ENCODE data around the gene SART1. TPM values are rescaled to one million over a fixed set of nuclear protein-coding genes. Genes with fewer than 3 reads are reported as not detected.
"Not testable (repeated sequence)": the region's sequence is repeated elsewhere in the genome, so short reads cannot be mapped to it uniquely, and the experiment has no call there.

The SART1 gene
- total RNA-seq, 4 donors from 2014 or later: 27.6 to 35.0 (median 33.1) TPM

DNA sequence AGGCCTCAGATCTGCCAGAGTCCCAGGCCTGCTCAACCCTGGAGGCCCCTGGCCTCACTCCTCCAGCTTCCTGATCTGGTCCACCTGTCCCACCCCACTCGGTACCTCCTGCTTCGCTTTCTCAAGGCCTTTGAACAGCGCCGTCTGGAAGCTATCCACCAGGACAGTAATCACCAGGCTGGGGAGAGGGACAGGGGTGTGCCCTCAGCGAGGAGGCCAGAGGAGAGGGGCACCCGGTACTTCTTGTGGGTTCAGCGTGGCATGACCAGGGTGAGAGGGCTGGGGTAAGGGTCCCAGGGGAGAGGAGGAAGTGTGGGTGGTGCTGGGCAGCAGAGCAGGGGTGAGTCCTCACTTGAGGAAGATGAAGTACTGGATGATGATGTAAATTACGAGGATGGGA lies 58.7 kb downstream of the SART1 start:
- Histone ChIP-seq H3K36me3 (no peaks in the 10 kb centered on the region), H3K4me1 (peaks cover 8 to 21% (median 9%) of the 10 kb centered on the region in 3 donors), H3K27me3 (peaks cover 0 to 16% (median 0%) of the 10 kb centered on the region in 4 donors), H3K9me3 (no peaks in the 10 kb centered on the region), H3K4me3 (no peak overlapping the region), H3K27ac (no peak overlapping the region)
- DNase-seq: no peak
- WGBS, 2 donors: 0 to 64% methylated on average over 1 to 4 of the region's 8 CpGs
- intact Hi-C loops (cut with DNase I): no loop called here
- TF ChIP-seq, protein P1, sequence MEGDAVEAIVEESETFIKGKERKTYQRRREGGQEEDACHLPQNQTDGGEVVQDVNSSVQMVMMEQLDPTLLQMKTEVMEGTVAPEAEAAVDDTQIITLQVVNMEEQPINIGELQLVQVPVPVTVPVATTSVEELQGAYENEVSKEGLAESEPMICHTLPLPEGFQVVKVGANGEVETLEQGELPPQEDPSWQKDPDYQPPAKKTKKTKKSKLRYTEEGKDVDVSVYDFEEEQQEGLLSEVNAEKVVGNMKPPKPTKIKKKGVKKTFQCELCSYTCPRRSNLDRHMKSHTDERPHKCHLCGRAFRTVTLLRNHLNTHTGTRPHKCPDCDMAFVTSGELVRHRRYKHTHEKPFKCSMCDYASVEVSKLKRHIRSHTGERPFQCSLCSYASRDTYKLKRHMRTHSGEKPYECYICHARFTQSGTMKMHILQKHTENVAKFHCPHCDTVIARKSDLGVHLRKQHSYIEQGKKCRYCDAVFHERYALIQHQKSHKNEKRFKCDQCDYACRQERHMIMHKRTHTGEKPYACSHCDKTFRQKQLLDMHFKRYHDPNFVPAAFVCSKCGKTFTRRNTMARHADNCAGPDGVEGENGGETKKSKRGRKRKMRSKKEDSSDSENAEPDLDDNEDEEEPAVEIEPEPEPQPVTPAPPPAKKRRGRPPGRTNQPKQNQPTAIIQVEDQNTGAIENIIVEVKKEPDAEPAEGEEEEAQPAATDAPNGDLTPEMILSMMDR (IDR thresholded peaks at IDR 0.05): no peak
- TF ChIP-seq POLR2A (IDR thresholded peaks at IDR 0.05): no peak

- Histone ChIP-seq H3K9me3 (no peaks in the 10 kb centered on the region), H3K36me3 (no peaks in the 10 kb centered on the region), H3K27me3 (peaks cover 0 to 16% (median 0%) of the 10 kb centered on the region in 4 donors), H3K4me3 (no peak overlapping the region), H3K4me1 (peaks cover 8 to 21% (median 9%) of the 10 kb centered on the region in 3 donors), H3K27ac (no peak overlapping the region)
- DNase-seq: no peak
- intact Hi-C loops (cut with DNase I): no loop called here
- WGBS, 2 donors: 72 to 77% methylated on average over 5 to 11 of the region's 25 CpGs
- no peak for TF ChIP-seq POLR2A (IDR thresholded peaks at IDR 0.05)
- TF ChIP-seq, protein P1 (IDR thresholded peaks at IDR 0.05): no peak
These were observed 59.3 kb downstream of the SART1 start for GRCh38 chr11:66020618-66021357.

GRCh38 chr11:66022401-66023185 lies 61.1 kb downstream of the SART1 start:
- Histone ChIP-seq H3K27me3 (peaks cover 0 to 16% (median 0%) of the 10 kb centered on the region in 4 donors), H3K27ac (no peak overlapping the region), H3K36me3 (no peaks in the 10 kb centered on the region), H3K4me3 (peak overlapping the region in 2 of 4 donors; percentile 0 to 48), H3K9me3 (no peaks in the 10 kb centered on the region), H3K4me1 (peaks cover 8 to 21% (median 9%) of the 10 kb centered on the region in 3 donors)
- WGBS, 2 donors: 23 to 57% methylated on average over 12 to 20 of the region's 46 CpGs
- intact Hi-C loops (cut with DNase I): no loop called here
- TF ChIP-seq, protein P1 (IDR thresholded peaks at IDR 0.05): peak; percentile 90 to 98 (median 95)
- TF ChIP-seq POLR2A (IDR thresholded peaks at IDR 0.05): no peak
- no peak for DNase-seq

DNA sequence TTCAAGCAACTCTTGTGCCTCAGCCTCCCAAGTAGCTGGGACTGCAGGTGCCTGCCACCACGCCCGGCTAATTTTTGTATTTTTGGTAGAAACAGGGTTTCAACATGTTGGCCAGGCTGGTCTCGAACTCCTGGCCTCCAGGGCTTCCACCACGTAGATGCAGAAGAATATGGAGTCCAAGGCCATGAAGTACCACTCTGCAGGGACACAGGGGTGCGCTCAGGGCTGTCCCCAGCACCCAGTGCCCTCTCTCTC lies 61.6 kb downstream of the SART1 start:
- DNase-seq; H3K4me3 ChIP-seq; H3K27ac ChIP-seq; H3K9me3 ChIP-seq; intact Hi-C loops (cut with DNase I); H3K36me3 ChIP-seq: not testable (repeated sequence)
- peaks cover 8 to 21% (median 9%) of the 10 kb centered on the region in 3 donors for H3K4me1 ChIP-seq
- H3K27me3 ChIP-seq: peaks cover 0 to 16% (median 0%) of the 10 kb centered on the region in 4 donors
- 76 to 90% methylated on average over 1 to 2 of the region's 5 CpGs for WGBS, 2 donors

DNA sequence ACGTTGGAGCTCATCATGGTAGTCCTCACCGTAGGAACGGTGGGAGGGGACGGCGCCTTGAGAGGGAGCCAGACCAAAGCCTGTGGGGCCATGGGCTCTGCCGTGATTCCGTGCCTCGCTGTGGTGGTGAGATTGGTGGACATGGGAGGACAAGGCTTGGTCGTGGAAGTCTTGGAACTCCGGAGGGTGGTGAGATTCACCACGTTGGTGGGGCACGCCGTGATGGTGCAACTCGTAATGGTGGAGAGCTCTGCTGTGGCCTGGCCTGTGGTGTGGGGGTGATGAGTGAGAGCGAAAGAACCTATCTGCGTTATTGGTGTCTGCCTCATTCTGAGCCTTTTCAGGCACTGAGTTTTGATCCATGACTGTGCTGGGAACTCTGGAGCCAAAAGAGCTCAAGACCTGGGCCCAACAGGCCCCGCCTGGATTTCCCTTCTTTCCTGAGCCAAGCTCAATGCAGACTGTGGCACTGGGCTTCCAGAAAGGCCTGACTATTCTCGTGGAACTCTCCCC lies 64.5 kb downstream of the SART1 start, which contains the start of gene CATSPER1:
Gene CATSPER1, minus strand, starts transcription at position 463 of the 513 bp plus-strand sequence. Its CDS starts 100 bp downstream, at position 363.
- H3K27me3 ChIP-seq: peaks cover 0 to 16% (median 0%) of the 10 kb centered on the region in 4 donors
- DNase-seq: no peak
- peaks cover 8 to 17% (median 9%) of the 10 kb centered on the region in 3 donors for H3K4me1 ChIP-seq
- 85 to 91% methylated on average over 14 to 17 of the region's 18 CpGs for WGBS, 2 donors
- no peak within 1 kb of the TSS for H3K4me3 ChIP-seq
- intact Hi-C loops (cut with DNase I): no loop called here
- TF ChIP-seq, protein P1 (IDR thresholded peaks at IDR 0.05): no peak
- no peaks in the 10 kb centered on the region for H3K36me3 ChIP-seq
- H3K27ac ChIP-seq: no peak within 1 kb of the TSS
- H3K9me3 ChIP-seq: no peaks in the 10 kb centered on the region

Other genes starting within 250 kb of the SART1 start
- 10 to 100 TPM; 38.2 to 64.7 (median 51.1) TPM for gene KAT5, start 249.5 kb upstream of the SART1 start, total RNA-seq
- gene RNASEH2C, start 240.9 kb upstream of the SART1 start, total RNA-seq: 10 to 100 TPM; 39.9 to 59.5 (median 50.8) TPM
- 10 to 100 TPM; 16.4 to 38.5 (median 23.3) TPM for gene AP5B1, start 180.8 kb upstream of the SART1 start, total RNA-seq
- gene OVOL1, start 174.7 kb upstream of the SART1 start, total RNA-seq: 10 to 100 TPM; 26.5 to 90.9 (median 55.3) TPM
- gene SNX32, start 127.8 kb upstream of the SART1 start, total RNA-seq: under 1 TPM in 1 of 4 donors, not detected in 3; 0.38 TPM
- gene CFL1, start 103.6 kb upstream of the SART1 start, total RNA-seq: 100 to 1,000 TPM; 453 to 833 (median 750) TPM
- gene MUS81, start 101.3 kb upstream of the SART1 start, total RNA-seq: 10 to 100 TPM; 17.6 to 36.2 (median 31.1) TPM
- 10 to 100 TPM in 2 of 4 donors, 1 to 10 TPM in 2; 3.6 to 29.0 (median 10.2) TPM for gene EFEMP2, start 88.9 kb upstream of the SART1 start, total RNA-seq
- gene CTSW, start 81.9 kb upstream of the SART1 start, total RNA-seq: 1 to 10 TPM in 3 of 4 donors, under 1 TPM in 1; 0.21 to 3.6 (median 1.8) TPM
- gene FIBP, start 73.3 kb upstream of the SART1 start, total RNA-seq: 10 to 100 TPM; 35.7 to 60.1 (median 38.4) TPM
- gene CCDC85B, start 71.1 kb upstream of the SART1 start, total RNA-seq: 10 to 100 TPM; 16.0 to 34.3 (median 28.0) TPM
- gene FOSL1, start 61.3 kb upstream of the SART1 start, total RNA-seq: 10 to 100 TPM; 11.9 to 72.7 (median 35.6) TPM
- 10 to 100 TPM in 2 of 4 donors, 1 to 10 TPM in 2; 5.8 to 15.6 (median 10.6) TPM for gene C11orf68, start 42.7 kb upstream of the SART1 start, total RNA-seq
- gene DRAP1, start 42.3 kb upstream of the SART1 start, total RNA-seq: 100 to 1,000 TPM in 1 of 4 donors, 10 to 100 TPM in 3; 69.6 to 138 (median 76.8) TPM
- gene TSGA10IP, start 16.3 kb upstream of the SART1 start, total RNA-seq: not detected
- 10 to 100 TPM; 24.7 to 43.2 (median 30.0) TPM for gene EIF1AD, start 40.4 kb downstream of the SART1 start, total RNA-seq
- gene BANF1, start 40.8 kb downstream of the SART1 start, total RNA-seq: 10 to 100 TPM; 29.1 to 52.3 (median 41.9) TPM
- 10 to 100 TPM; 14.6 to 58.5 (median 15.1) TPM for gene CST6, start 50.3 kb downstream of the SART1 start, total RNA-seq
- gene CATSPER1, start 64.7 kb downstream of the SART1 start, total RNA-seq: not detected
- not detected for gene GAL3ST3, start 87.4 kb downstream of the SART1 start, total RNA-seq
- gene SF3B2, start 90.6 kb downstream of the SART1 start, total RNA-seq: 100 to 1,000 TPM in 1 of 4 donors, 10 to 100 TPM in 3; 87.8 to 112 (median 93.5) TPM
- 10 to 100 TPM; 17.9 to 37.6 (median 25.4) TPM for gene PACS1, start 108.5 kb downstream of the SART1 start, total RNA-seq

All from esophagus squamous epithelium (tissue), 5 donors.